Measurements from ENCODE around the gene ABCA1.

GRCh38 chr9:104977168-104977567, 49.2 kb upstream of the ABCA1 start:
- TF ChIP-seq TP53 (CRISPR knock-in tag; conservative IDR thresholded peaks at IDR 0.05), result no peak
- no peak for TF ChIP-seq RBFOX2 (IDR thresholded peaks at IDR 0.05; ENCODE audit: low read depth, low read length)
- TF ChIP-seq TCF12 (IDR thresholded peaks at IDR 0.05), result no peak
- no peak for TF ChIP-seq TCF12 (CRISPR knock-in tag; IDR thresholded peaks at IDR 0.05)
- TF ChIP-seq CTCF (CRISPR knock-in tag; IDR thresholded peaks at IDR 0.05), result no peak
- no peak for TF ChIP-seq ZNF781 (CRISPR knock-in tag; IDR thresholded peaks at IDR 0.05; ENCODE audit: borderline replicate concordance, not compliant biosample characterization)
- no peak for TF ChIP-seq ADNP (CRISPR knock-in tag; IDR thresholded peaks at IDR 0.05)
- no peak for TF ChIP-seq POLR2A (IDR thresholded peaks at IDR 0.05; ENCODE audit: insufficient read depth in 1 of 2, low read depth in 2 of 2, low read length in 2 of 2)
- TF ChIP-seq E2F5 (CRISPR knock-in tag; conservative IDR thresholded peaks at IDR 0.05), result no peak
- no peak for TF ChIP-seq TCF7 (IDR thresholded peaks at IDR 0.05; ENCODE audit: low read depth)
- TF ChIP-seq ARHGAP35 (CRISPR knock-in tag; IDR thresholded peaks at IDR 0.05; ENCODE audit: borderline replicate concordance), result no peak
- TF ChIP-seq ZBTB33 (CRISPR knock-in tag; IDR thresholded peaks at IDR 0.05), result no peak
